LNCAP (cell line): Measurements from ENCODE around the gene NIN.

Experiments used
- TF ChIP-seq, protein P1 (sequence below): fragments of 450-650 bp; IDR thresholded peaks from 2 replicates; pipeline ENCODE4 v1.5.1; 2017; ENCODE audit warnings: mild to moderate bottlenecking

NIN gene

GRCh38 chr14:50762001-50762930 is 68.7 kb downstream of the NIN start:
- TF ChIP-seq, protein P1, sequence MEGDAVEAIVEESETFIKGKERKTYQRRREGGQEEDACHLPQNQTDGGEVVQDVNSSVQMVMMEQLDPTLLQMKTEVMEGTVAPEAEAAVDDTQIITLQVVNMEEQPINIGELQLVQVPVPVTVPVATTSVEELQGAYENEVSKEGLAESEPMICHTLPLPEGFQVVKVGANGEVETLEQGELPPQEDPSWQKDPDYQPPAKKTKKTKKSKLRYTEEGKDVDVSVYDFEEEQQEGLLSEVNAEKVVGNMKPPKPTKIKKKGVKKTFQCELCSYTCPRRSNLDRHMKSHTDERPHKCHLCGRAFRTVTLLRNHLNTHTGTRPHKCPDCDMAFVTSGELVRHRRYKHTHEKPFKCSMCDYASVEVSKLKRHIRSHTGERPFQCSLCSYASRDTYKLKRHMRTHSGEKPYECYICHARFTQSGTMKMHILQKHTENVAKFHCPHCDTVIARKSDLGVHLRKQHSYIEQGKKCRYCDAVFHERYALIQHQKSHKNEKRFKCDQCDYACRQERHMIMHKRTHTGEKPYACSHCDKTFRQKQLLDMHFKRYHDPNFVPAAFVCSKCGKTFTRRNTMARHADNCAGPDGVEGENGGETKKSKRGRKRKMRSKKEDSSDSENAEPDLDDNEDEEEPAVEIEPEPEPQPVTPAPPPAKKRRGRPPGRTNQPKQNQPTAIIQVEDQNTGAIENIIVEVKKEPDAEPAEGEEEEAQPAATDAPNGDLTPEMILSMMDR: no peak

- TF ChIP-seq, protein P1: no peak
Measured at GRCh38 chr14:50759800-50760543, 71.0 kb downstream of the NIN start.

DNA sequence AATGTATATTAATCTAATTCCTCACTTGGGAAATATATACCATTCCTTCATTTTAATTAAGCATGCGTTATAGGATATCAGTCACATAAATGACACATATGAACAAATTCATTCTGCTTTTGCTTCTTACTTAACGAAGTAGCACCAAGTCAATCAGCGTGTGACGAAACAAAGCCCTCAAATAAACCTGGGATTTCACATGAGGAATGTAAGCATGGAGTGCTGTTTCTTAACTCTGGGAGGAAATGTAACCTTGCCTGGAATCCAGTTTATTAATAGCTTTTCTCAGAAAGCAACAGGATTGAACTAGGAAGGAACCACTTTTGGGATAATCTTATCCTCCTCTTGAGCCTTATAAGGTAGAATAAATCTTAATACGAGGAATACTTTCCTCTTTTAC is 72.0 kb downstream of the NIN start:
- TF ChIP-seq, protein P1: no peak

DNA sequence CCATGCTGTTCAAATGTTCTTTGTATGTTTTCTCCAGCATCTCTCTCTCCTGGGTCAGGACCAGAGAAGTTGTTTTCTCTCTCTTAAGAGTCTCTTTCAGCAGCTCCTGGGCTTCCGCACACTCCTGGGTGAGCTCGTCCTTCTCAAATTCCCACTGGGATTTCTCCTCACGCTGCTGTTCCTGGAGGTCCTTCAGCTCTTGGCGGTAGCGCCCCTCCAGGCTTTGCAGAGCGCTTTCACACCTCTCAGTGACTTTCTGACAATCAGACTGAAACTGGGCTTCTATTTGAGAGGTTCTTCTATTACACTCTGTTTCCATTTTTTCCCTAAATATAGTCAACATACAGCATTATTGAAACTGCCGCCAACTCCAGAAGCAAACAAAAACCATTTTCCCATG is 72.7 kb downstream of the NIN start:
- TF ChIP-seq, protein P1: no peak

DNA sequence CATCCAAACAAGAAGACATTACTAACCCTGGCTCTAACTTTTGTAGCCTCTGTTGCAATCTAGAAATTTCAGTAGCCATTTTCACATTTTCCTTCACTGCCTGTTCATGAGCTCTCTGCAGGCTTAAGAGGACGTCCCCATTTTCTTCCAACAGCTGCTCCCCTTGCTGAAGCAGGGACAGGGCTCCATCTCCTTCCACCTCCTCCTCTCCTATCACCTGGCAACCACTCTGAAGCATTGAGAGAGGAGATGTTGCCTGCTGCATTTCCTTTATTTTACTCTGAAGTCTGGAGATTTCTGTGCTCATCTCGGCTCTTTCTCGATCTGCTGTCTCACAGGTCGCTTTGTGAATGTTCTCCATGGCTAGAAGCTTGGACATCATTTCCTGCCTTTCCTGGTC is 73.3 kb downstream of the NIN start:
- TF ChIP-seq, protein P1: no peak

GRCh38 chr14:50756300-50756699 is 74.7 kb downstream of the NIN start:
- TF ChIP-seq, protein P1: no peak

GRCh38 chr14:50750323-50750722 is 80.6 kb downstream of the NIN start:
- TF ChIP-seq, protein P1: no peak
